ENCODE data around the gene NPIPA8.
"Not testable (repeated sequence)": the region's sequence is repeated elsewhere in the genome, so short reads cannot be mapped to it uniquely, and the experiment has no call there.

Gene NPIPA8

DNA sequence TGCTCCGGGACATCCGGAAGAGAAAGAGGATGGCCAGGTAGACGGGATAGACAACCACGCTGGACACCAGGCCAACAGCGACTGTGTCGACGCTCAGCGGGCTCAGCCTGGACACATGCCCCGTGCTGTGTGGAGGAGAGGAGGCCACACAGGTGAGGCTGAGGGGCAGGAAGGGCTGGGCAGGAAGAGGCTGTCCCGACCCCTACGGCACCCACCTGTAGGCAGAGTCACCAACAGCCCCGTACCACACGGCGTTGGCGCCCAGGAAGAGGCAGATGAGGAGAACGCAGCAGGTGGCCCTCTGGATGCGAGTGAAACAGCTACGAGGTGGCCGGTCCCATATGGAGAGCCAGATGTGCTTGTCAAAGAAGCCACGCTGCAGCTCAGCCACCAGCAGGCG lies at the start of gene NPIPA8:
Gene NPIPA8 (minus strand): TSS at position 101 of the 400 bp plus-strand sequence. CDS start 4,074 bp downstream, outside the sequence.
- not testable (repeated sequence) for H3K9ac ChIP-seq (ENCODE audit: low read length); H3K9me3 ChIP-seq (ENCODE audit: control insufficient read depth, low read length); H3K4me1 ChIP-seq (ENCODE audit: control insufficient read depth, insufficient read depth, low read length); H3K27me3 ChIP-seq (ENCODE audit: control insufficient read depth, insufficient read depth, low read length); H3K4me3 ChIP-seq (ENCODE audit: low read length); H3K36me3 ChIP-seq (ENCODE audit: control insufficient read depth, insufficient read depth, low read length)

DNA sequence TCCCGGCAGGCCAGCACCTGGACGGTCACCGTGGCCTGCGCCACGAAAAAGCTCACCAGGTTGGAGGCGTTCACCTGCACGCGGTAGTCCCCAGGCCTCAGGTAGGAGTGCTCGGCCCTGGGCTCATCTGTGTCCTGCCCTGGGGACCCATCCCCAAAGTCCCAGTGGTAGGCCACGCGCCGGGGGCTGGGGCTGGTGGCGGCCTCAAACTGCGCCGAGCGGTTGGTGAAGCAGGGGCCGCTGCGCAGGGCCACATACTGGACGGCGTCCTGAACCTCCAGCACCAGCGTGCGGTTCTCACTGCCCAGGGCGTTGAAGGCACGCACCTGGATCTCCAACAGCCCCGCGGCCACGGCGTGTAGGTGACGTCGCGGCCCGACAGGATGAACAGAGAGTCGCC lies 48.7 kb upstream of the NPIPA8 start:
- H3K9me3 ChIP-seq (ENCODE audit: control insufficient read depth, low read length); H3K4me3 ChIP-seq (ENCODE audit: low read length); H3K27me3 ChIP-seq (ENCODE audit: control insufficient read depth, insufficient read depth, low read length); H3K9ac ChIP-seq (ENCODE audit: low read length); H3K4me1 ChIP-seq (ENCODE audit: control insufficient read depth, insufficient read depth, low read length); H3K36me3 ChIP-seq (ENCODE audit: control insufficient read depth, insufficient read depth, low read length): not testable (repeated sequence)

DNA sequence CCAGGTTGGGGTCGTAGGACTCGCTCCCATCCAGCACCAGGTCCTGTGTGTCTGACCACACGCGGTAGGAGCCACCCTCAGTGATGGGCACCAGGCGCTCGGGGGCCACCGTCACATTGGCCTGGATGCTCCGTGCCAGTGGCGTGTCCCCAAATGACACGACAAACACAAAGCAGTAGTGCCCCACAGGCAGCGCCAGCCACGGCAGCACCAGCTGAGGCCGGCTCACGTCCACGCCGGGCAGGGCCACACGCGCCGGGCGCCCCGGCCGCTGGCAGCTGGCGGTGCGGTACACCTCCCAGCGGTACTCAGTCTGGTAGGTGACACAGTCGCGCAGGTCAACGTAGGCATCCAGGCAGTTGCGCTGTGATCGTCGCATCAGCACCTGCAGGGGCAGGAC lies 48.3 kb upstream of the NPIPA8 start:
- not testable (repeated sequence) for H3K4me1 ChIP-seq (ENCODE audit: control insufficient read depth, insufficient read depth, low read length); H3K27me3 ChIP-seq (ENCODE audit: control insufficient read depth, insufficient read depth, low read length); H3K9ac ChIP-seq (ENCODE audit: low read length); H3K36me3 ChIP-seq (ENCODE audit: control insufficient read depth, insufficient read depth, low read length); H3K9me3 ChIP-seq (ENCODE audit: control insufficient read depth, low read length); H3K4me3 ChIP-seq (ENCODE audit: low read length)

DNA sequence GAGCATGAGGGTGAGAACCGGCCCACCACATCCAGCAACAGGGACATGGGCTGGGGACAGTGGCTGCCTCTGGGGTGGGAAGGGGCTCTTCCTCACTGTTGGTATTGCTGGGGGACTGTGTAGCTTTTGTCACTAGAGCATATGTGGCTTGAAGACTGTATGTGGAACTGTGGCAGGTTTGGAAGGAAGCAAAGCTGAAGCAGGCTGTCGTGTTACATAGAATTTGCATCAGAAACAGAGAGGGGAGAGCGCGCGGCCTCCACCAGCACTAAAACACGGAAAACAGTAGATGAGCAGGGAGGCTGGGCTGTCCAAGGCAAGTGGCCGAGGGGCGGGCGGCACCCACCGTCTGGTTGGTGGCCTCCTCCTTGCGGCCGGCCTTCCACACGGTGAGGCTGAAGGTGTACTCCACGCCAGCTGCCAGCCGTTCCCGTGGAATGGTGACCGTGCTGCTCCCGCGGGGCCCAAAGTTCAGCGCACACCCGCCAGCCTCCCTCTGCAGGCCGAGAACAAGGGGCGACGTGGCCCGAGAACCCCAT lies 47.6 kb upstream of the NPIPA8 start:
- H3K9ac ChIP-seq (ENCODE audit: low read length); H3K36me3 ChIP-seq (ENCODE audit: control insufficient read depth, insufficient read depth, low read length); H3K27me3 ChIP-seq (ENCODE audit: control insufficient read depth, insufficient read depth, low read length); H3K9me3 ChIP-seq (ENCODE audit: control insufficient read depth, low read length); H3K4me1 ChIP-seq (ENCODE audit: control insufficient read depth, insufficient read depth, low read length); H3K4me3 ChIP-seq (ENCODE audit: low read length): not testable (repeated sequence)

DNA sequence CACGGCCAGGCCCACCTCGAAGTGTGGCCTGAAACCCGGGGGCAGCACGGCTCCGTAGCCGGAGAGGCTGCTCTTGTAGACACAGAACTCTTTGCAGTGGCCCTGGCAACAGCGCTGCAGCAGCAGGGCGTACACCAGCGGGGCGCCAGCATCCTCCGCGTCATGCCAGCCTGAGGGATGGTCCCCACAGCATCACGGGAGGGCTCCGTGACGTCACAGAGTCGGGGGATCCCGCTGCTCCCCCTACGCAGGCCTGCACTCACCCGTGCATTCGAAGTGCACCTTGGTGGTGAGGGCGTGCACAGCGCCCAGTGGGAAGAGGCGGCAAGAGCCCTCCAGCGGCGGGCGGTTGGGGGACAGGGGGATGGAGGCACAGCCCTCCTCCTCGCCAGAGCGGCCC lies 46.2 kb upstream of the NPIPA8 start:
- not testable (repeated sequence) for H3K9me3 ChIP-seq (ENCODE audit: control insufficient read depth, low read length); H3K4me1 ChIP-seq (ENCODE audit: control insufficient read depth, insufficient read depth, low read length); H3K36me3 ChIP-seq (ENCODE audit: control insufficient read depth, insufficient read depth, low read length); H3K4me3 ChIP-seq (ENCODE audit: low read length); H3K9ac ChIP-seq (ENCODE audit: low read length); H3K27me3 ChIP-seq (ENCODE audit: control insufficient read depth, insufficient read depth, low read length)

DNA sequence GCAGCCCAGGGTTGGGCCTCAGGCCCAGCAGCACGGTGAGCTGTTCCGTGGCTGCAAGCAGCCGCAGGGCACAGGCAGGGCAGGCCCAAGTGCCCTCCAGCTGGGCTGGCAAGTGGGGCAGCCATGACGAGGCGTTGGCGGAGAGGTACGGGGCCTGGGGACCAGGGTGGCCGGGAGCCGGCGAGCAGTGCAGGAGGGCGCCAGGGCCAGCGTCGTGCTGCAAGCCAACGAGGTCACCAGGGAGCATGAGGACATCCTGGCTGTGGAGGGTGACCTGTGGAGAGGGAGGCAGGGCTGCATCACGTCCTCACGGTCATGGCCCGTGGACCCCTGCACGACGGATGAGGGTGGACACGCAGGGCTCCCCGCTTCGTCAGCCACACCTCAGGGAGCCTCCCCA lies 11.2 kb upstream of the NPIPA8 start:
- H3K4me3 ChIP-seq (ENCODE audit: low read length); H3K9ac ChIP-seq (ENCODE audit: low read length); H3K4me1 ChIP-seq (ENCODE audit: control insufficient read depth, insufficient read depth, low read length); H3K9me3 ChIP-seq (ENCODE audit: control insufficient read depth, low read length); H3K36me3 ChIP-seq (ENCODE audit: control insufficient read depth, insufficient read depth, low read length); H3K27me3 ChIP-seq (ENCODE audit: control insufficient read depth, insufficient read depth, low read length): not testable (repeated sequence)

DNA sequence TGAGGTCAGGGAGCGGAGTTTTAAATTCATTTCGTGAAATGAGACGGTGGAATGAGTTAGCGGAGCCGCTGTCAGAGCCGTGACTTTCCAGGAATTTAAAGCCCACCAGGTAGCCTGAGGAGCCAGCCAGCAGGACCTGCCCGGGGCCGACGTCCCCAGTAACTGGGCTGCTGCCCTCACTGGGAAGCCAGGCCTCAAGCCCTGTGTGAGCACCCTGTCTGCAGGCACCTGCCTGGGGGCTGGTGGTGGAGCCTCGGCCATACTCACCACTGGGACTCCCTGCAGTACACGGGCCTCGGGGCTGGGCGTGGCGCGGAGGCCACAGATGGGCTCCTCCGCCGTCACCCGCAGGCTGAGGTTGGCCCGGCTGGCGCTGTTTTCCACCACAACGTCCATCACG lies 10.5 kb upstream of the NPIPA8 start:
- H3K9me3 ChIP-seq (ENCODE audit: control insufficient read depth, low read length); H3K4me3 ChIP-seq (ENCODE audit: low read length); H3K27me3 ChIP-seq (ENCODE audit: control insufficient read depth, insufficient read depth, low read length); H3K36me3 ChIP-seq (ENCODE audit: control insufficient read depth, insufficient read depth, low read length); H3K9ac ChIP-seq (ENCODE audit: low read length); H3K4me1 ChIP-seq (ENCODE audit: control insufficient read depth, insufficient read depth, low read length): not testable (repeated sequence)

DNA sequence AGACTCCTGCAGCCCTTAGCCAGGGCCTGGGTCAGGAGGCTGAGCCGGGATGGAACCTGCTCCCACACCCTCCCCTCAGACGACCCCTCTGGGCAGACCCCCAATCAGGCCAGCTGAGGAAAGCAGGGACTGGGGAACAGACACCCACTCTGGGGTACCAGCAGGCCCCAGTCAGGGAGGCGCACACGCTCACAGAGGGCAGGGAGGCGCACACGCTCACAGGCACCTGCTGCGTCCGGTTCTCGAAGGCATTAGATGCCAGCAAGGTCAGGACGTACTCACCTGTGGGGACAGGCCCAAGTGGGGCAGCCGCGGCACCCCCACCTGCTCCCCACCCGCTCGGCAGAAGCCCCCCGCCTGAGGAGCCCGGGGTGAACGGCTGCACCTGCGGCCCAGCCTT lies 8.1 kb upstream of the NPIPA8 start:
- not testable (repeated sequence) for H3K36me3 ChIP-seq (ENCODE audit: control insufficient read depth, insufficient read depth, low read length); H3K4me3 ChIP-seq (ENCODE audit: low read length); H3K9me3 ChIP-seq (ENCODE audit: control insufficient read depth, low read length); H3K9ac ChIP-seq (ENCODE audit: low read length); H3K27me3 ChIP-seq (ENCODE audit: control insufficient read depth, insufficient read depth, low read length); H3K4me1 ChIP-seq (ENCODE audit: control insufficient read depth, insufficient read depth, low read length)

DNA sequence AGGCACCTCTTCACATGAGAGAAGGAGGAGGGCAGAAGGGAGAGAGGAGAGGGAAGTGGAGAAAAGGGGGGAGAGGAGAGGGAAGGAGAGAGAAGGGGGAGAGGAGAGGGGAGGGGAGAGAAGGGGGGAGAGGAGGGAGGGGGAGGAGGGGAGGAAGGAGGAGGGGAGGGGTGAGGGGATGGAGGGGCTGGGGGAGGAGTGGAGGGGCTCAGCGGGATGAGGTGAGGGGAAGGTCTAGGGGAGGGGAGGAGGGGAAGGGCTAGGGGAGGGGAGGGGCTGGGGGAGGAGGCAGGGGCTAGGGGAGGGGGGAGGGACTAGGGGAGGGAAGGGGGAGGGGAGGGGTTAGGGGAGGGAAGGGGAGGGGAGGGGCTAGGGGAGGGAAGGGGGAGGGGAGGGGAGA lies 5.5 kb upstream of the NPIPA8 start:
- H3K9ac ChIP-seq (ENCODE audit: low read length); H3K4me1 ChIP-seq (ENCODE audit: control insufficient read depth, insufficient read depth, low read length); H3K36me3 ChIP-seq (ENCODE audit: control insufficient read depth, insufficient read depth, low read length); H3K9me3 ChIP-seq (ENCODE audit: control insufficient read depth, low read length); H3K4me3 ChIP-seq (ENCODE audit: low read length); H3K27me3 ChIP-seq (ENCODE audit: control insufficient read depth, insufficient read depth, low read length): not testable (repeated sequence)

DNA sequence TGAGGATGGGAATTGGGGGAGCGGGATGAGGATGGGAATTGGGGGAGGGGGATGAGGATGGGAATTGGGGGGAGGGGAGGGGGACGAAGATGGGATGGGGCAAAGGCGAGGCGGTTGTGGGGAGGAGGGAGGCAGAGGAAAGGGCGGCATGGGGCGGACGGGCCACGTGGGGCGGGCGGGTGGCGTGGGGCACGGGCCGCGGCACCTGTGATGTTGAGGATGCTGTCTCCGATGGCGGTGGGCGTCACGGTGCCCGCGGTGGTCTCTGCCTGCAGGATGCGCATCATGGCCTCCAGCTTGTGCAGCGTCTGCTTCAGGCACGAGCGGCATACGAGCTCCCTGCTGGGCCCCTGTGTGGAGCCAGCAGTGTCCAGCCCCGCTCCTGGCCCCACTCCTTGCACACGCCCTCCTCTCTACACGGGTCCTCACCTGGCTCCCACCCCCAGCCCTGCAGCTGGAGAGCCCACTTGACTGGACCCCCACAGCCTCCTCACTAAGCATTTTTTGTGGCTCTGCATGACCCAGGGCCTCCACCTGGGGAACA lies 5.0 kb upstream of the NPIPA8 start:
- not testable (repeated sequence) for H3K9ac ChIP-seq (ENCODE audit: low read length)

DNA sequence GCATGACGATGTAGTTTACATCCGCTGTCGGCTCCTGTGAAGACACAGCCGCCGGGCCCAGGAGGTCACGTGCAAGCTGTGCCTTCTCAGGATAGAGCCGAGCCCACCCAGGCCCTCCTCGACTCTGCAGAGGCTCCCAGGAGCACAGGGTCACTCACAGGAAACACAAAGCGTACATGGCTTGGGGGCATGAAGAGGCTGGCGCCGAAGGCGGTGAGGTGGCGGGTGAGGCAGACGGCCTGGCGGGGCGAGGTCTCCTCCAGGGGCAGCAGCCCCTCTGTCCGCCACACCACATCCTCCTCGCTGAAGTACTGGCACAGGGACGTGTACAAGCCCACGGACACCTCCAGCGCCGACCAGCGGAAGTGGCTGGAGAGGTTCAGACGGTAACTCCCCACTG lies 2.7 kb upstream of the NPIPA8 start:
- not testable (repeated sequence) for H3K27me3 ChIP-seq (ENCODE audit: control insufficient read depth, insufficient read depth, low read length); H3K9me3 ChIP-seq (ENCODE audit: control insufficient read depth, low read length); H3K4me1 ChIP-seq (ENCODE audit: control insufficient read depth, insufficient read depth, low read length); H3K9ac ChIP-seq (ENCODE audit: low read length); H3K4me3 ChIP-seq (ENCODE audit: low read length); H3K36me3 ChIP-seq (ENCODE audit: control insufficient read depth, insufficient read depth, low read length)

More for the DNA sequence above, 5.0 kb upstream of the NPIPA8 start:
- not testable (repeated sequence) for H3K9me3 ChIP-seq (ENCODE audit: control insufficient read depth, low read length); H3K27me3 ChIP-seq (ENCODE audit: control insufficient read depth, insufficient read depth, low read length); H3K4me1 ChIP-seq (ENCODE audit: control insufficient read depth, insufficient read depth, low read length); H3K36me3 ChIP-seq (ENCODE audit: control insufficient read depth, insufficient read depth, low read length); H3K4me3 ChIP-seq (ENCODE audit: low read length)

DNA sequence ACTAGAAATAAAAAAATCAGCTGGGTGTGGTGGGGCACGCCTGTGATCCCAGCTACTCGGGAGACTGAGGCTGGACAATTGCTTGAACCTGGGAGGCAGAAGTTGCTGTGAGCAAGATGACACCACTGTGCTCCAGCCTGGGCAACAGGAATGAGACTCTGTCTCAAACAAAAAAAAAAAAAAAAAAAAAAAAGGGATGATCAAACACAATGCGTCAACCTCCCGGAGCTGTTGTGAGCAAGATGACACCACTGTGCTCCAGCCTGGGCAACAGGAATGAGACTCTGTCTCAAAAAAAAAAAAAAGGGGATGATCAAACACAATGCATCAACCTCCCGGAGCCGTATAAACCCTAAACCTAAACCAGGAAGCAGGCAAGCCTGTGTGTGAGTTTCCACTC lies 24.7 kb downstream of the NPIPA8 start:
- not testable (repeated sequence) for H3K27me3 ChIP-seq (ENCODE audit: control insufficient read depth, insufficient read depth, low read length); H3K9ac ChIP-seq (ENCODE audit: low read length); H3K4me3 ChIP-seq (ENCODE audit: low read length); H3K4me1 ChIP-seq (ENCODE audit: control insufficient read depth, insufficient read depth, low read length); H3K9me3 ChIP-seq (ENCODE audit: control insufficient read depth, low read length); H3K36me3 ChIP-seq (ENCODE audit: control insufficient read depth, insufficient read depth, low read length)

DNA sequence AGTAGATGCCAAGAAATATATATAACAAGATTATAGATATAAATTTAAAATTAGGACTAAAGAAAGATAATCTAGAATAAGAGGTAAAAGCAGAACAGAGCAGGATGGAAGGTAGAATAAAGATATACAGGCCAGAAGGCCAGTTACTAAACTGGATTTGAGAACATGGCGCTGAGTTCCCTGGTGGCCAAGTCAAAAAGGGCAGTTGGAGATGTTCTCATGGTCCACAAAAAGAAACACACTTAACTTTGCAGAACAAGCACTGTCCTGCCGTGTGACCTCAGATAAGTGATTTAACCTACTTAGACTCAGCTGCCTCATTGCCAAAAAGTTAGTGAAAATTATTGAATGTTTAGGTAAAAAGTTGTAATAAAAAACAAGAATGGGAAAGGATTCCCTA lies 27.4 kb downstream of the NPIPA8 start:
- not testable (repeated sequence) for H3K9me3 ChIP-seq (ENCODE audit: control insufficient read depth, low read length); H3K4me1 ChIP-seq (ENCODE audit: control insufficient read depth, insufficient read depth, low read length)

More for the DNA sequence above, 27.4 kb downstream of the NPIPA8 start:
- not testable (repeated sequence) for H3K4me3 ChIP-seq (ENCODE audit: low read length); H3K9ac ChIP-seq (ENCODE audit: low read length); H3K27me3 ChIP-seq (ENCODE audit: control insufficient read depth, insufficient read depth, low read length); H3K36me3 ChIP-seq (ENCODE audit: control insufficient read depth, insufficient read depth, low read length)
